Endothelial cell of umbilical vein (primary cell): ENCODE measurements around the gene STUM. TPM values are rescaled to one million over a fixed set of nuclear protein-coding genes. Genes with fewer than 3 reads are reported as not detected.

ENCODE experiments used
- BruUV-seq: library from RNA; stranded (reverse); fragments of 400-500 nt; replicated peaks from 2 replicates; lab custom pipeline; 2021; lab: Mats Ljungman, UMichigan
- CTCF ChIA-PET: fragments of 300-600, 350-600 bp; sonication (Branson Sonifier 250); formaldehyde crosslinking; loops from one replicate; lab custom pipeline; 2021; ENCODE audit warnings: antibody characterized with exemption, inconsistent platforms; lab: Charles Lee
- POLR2A ChIA-PET: fragments of 300-600, 350-600 bp; sonication (Branson Sonifier 250); formaldehyde crosslinking; loops from one replicate; lab custom pipeline; 2021; ENCODE audit warnings: antibody characterized with exemption, inconsistent platforms; lab: Charles Lee
- DNase-seq: peaks from one replicate; pipeline ENCODE4 v3.0.0-alpha.2; 2011; ENCODE audit warnings: low read depth, low spot score
- FAIRE-seq: peaks from 2 replicates; lab custom pipeline; 2011; peaks lifted over from hg19 to GRCh38; lab: Jason Lieb, UNC
- H2AFZ ChIP-seq: 2 replicates; pipeline ENCODE4 v1.6.0; 2012; ENCODE audit warnings: low read depth, low read length, control low read depth, inconsistent platforms
- H3K27ac ChIP-seq: 2 replicates; pipeline ENCODE4 v1.5.1; 2011; ENCODE audit warnings: low read depth, mild to moderate bottlenecking, control low read depth, low read length, moderate library complexity; ENCODE audit not compliant: insufficient read depth
- H3K27me3 ChIP-seq, 2 experiments: 2 replicates each; pipeline versions ENCODE4 v1.6.0 to v1.6.1; 2011; ENCODE audit warnings: low read length in 2 of 2, mixed read lengths in 1 of 2; ENCODE audit not compliant: control insufficient read depth in 2 of 2, insufficient read depth in 2 of 2
- H3K36me3 ChIP-seq, 2 experiments: 2 replicates in 1 of 2; 3 replicates in 1 of 2; pipeline ENCODE4 v1.5.1; 2011; ENCODE audit warnings: low read length in 2 of 2, mild to moderate bottlenecking in 1 of 2, moderate library complexity in 1 of 2; ENCODE audit not compliant: control insufficient read depth in 2 of 2, insufficient read depth in 2 of 2; ENCODE audit errors: extremely low read depth in 1 of 2
- H3K4me1 ChIP-seq: 3 replicates; pipeline ENCODE4 v1.5.1; 2011; ENCODE audit warnings: mild to moderate bottlenecking, low read length; ENCODE audit not compliant: control insufficient read depth, insufficient read depth; ENCODE audit errors: extremely low read depth
- H3K4me2 ChIP-seq: 2 replicates; pipeline ENCODE4 v1.6.1; 2011; ENCODE audit warnings: low read length, control low read depth, mixed read lengths; ENCODE audit not compliant: insufficient read depth
- H3K4me3 ChIP-seq, 3 experiments: fragments of 200-600 bp in 1 of 3; sonication (generic), shearing (Covaris generic) in 1 of 3; replicated peaks in 1 of 3; 2 replicates each; pipeline ENCODE4 v1.5.1; 2011 to 2016; ENCODE audit warnings: control low read depth in 3 of 3, low read length in 3 of 3, mild to moderate bottlenecking in 2 of 3, inconsistent platforms in 1 of 3, low read depth in 1 of 3, moderate library complexity in 1 of 3; ENCODE audit not compliant: insufficient read depth in 1 of 3
- H3K79me2 ChIP-seq: 2 replicates; pipeline ENCODE4 v1.6.0; 2012; ENCODE audit warnings: low read length, inconsistent platforms; ENCODE audit not compliant: control insufficient read depth, insufficient read depth
- H3K9ac ChIP-seq: replicated peaks from 2 replicates; pipeline ENCODE3; 2011; ENCODE audit warnings: low read length, control low read depth; ENCODE audit not compliant: insufficient read depth; ENCODE audit errors: extremely low read depth
- H3K9me1 ChIP-seq: replicated peaks from 3 replicates; pipeline ENCODE4 v1.6.0; 2011; ENCODE audit warnings: mild to moderate bottlenecking, low read length; ENCODE audit not compliant: control insufficient read depth, insufficient read depth; ENCODE audit errors: extremely low read depth
- H3K9me3 ChIP-seq: replicated peaks from 2 replicates; pipeline ENCODE4 v1.5.1; 2012; ENCODE audit warnings: low read length, inconsistent platforms; ENCODE audit not compliant: control insufficient read depth, insufficient read depth
- H4K20me1 ChIP-seq: replicated peaks from 2 replicates; pipeline ENCODE3; 2011; ENCODE audit warnings: mild to moderate bottlenecking, low read length; ENCODE audit not compliant: control insufficient read depth, insufficient read depth; ENCODE audit errors: extremely low read depth
- CTCF ChIP-seq, 2 donors: IDR thresholded peaks; 1 replicate in 1 of 2; 2 replicates in 1 of 2; pipeline ENCODE4 v1.5.1; 2011; ENCODE audit warnings: low read length in 2 of 2, mild to moderate bottlenecking in 2 of 2, moderate library complexity in 2 of 2, control low read depth in 1 of 2, inconsistent platforms in 1 of 2, low read depth in 1 of 2; ENCODE audit not compliant: insufficient read depth in 1 of 2; ENCODE audit errors: extremely low read depth in 1 of 2
- EZH2 ChIP-seq: IDR thresholded peaks from 2 replicates; pipeline ENCODE4 v1.6.1; 2012; ENCODE audit warnings: borderline replicate concordance, low read depth, mild to moderate bottlenecking, moderate library complexity, low read length, inconsistent platforms; ENCODE audit not compliant: severe bottlenecking
- FOS ChIP-seq: IDR thresholded peaks from 2 replicates; pipeline ENCODE4 v1.6.1; 2011; ENCODE audit warnings: mild to moderate bottlenecking, low read length, moderate library complexity, borderline replicate concordance; ENCODE audit not compliant: insufficient read depth
- GATA2 ChIP-seq: IDR thresholded peaks from 2 replicates; pipeline ENCODE4 v1.7.0; 2011; ENCODE audit warnings: low read depth, mild to moderate bottlenecking, moderate library complexity, mixed read lengths, low read length; ENCODE audit not compliant: insufficient read length, insufficient read depth
- JUN ChIP-seq: IDR thresholded peaks from 2 replicates; pipeline ENCODE4 v1.6.1; 2011; ENCODE audit warnings: borderline replicate concordance, low read depth; ENCODE audit not compliant: insufficient read length, insufficient read depth
- MYC ChIP-seq: IDR thresholded peaks from one replicate; pipeline ENCODE4 v1.6.1; 2011; ENCODE audit warnings: mild to moderate bottlenecking, low read depth, low read length
- POLR2AphosphoS5 ChIP-seq: IDR thresholded peaks from 2 replicates; pipeline ENCODE4 v1.6.1; 2012; ENCODE audit warnings: low read depth, mild to moderate bottlenecking, control low read depth, low read length, moderate library complexity; ENCODE audit not compliant: insufficient read depth
- dilution Hi-C: fragments of 300-500 bp; cut with MboI; formaldehyde crosslinking; loops from one replicate; pipeline ENCODE4 v1.15.0; 2019; ENCODE audit warnings: low sequenced_read_pairs; ENCODE audit not compliant: extremely low pct_ligation_motif_present
- intact Hi-C: fragments of 100-400 bp; cut with micrococcal nuclease; formaldehyde crosslinking; loops from one replicate; pipeline ENCODE4 v1.10.0; 2022
- polyA plus RNA-seq, 4 experiments: library from polyadenylated mRNA; depleted of rRNA in 3 of 4; stranded (reverse) in 3 of 4; unstranded in 1 of 4; fragments of >200 nt; gene quantifications; 2 replicates each; pipeline versions ENCODE4 v1.2.1 to v1.2.3, GENCODE V29; 2011 to 2012; ENCODE audit warnings: missing spikeins in 1 of 4
- total RNA-seq: library from RNA; stranded (reverse); gene quantifications from 2 replicates; pipeline ENCODE4 v1.2.3, GENCODE V29; 2021
- TF ChIP-seq, protein P1 (sequence below): IDR thresholded peaks from 2 replicates; pipeline ENCODE4 v1.6.1; 2011; ENCODE audit not compliant: insufficient read depth, insufficient read length

The STUM gene
- total and polyA plus RNA-seq, 2 donors (not counting 3 experiments of a cell fraction or from before 2014, with no cell fraction given) = not detected

- BruUV-seq = no TSS peak
- no peak overlapping the region for H3K4me2 ChIP-seq
- POLR2A ChIA-PET = no interaction called here
- no peaks in the 10 kb centered on the region for H3K36me3 ChIP-seq
- DNase-seq (no peak), FAIRE-seq (no peak)
- no peaks in the 10 kb centered on the region for H3K9me3 ChIP-seq
- dilution Hi-C loops (no loop called here), intact Hi-C loops (no loop called here)
- CTCF ChIA-PET = no interaction called here
- H3K9me1 ChIP-seq = no peaks in the 10 kb centered on the region
- H4K20me1 ChIP-seq = no peaks in the 10 kb centered on the region
- peaks cover under 1% of the 10 kb centered on the region for H3K4me1 ChIP-seq
- H2AFZ ChIP-seq = no peak overlapping the region
- H3K27ac ChIP-seq = no peak overlapping the region
- H3K79me2 ChIP-seq = no peaks in the 10 kb centered on the region
- H3K9ac ChIP-seq = no peak overlapping the region
- peaks cover 45 to 56% of the 10 kb centered on the region in 2 experiments for H3K27me3 ChIP-seq
- no peak for TF ChIP-seq POLR2AphosphoS5
- TF ChIP-seq EZH2 = no peak
- no peak for TF ChIP-seq JUN
- TF ChIP-seq GATA2 = no peak
- TF ChIP-seq, protein P1, sequence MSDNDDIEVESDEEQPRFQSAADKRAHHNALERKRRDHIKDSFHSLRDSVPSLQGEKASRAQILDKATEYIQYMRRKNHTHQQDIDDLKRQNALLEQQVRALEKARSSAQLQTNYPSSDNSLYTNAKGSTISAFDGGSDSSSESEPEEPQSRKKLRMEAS = no peak
- no peak for TF ChIP-seq MYC
- TF ChIP-seq FOS = no peak
- no peak for TF ChIP-seq CTCF (IDR thresholded peaks at IDR 0.05; ENCODE audit: extremely low read depth in 1 of 2, insufficient read depth in 1 of 2, low read depth in 1 of 2, low read length in 2 of 2)
- H3K4me3 ChIP-seq = no peak overlapping the region
Measured at GRCh38 chr1:226553266-226553923, 4.8 kb downstream of the STUM start.
